SK-N-MC (cell line): Measurements from ENCODE around the gene CRISPLD2.
"Not testable (repeated sequence)": the region's sequence is repeated elsewhere in the genome, so short reads cannot be mapped to it uniquely, and the experiment has no call there.

Source experiments
- DNase-seq: peaks from one replicate; pipeline ENCODE4 v3.0.0-alpha.2; 2011; ENCODE audit warnings: low read depth, low spot score
- H3K27ac ChIP-seq: fragments of 200-600 bp; sonication (generic); 2 replicates; pipeline ENCODE4 v1.5.1; 2016; ENCODE audit warnings: mixed run types
- H3K36me3 ChIP-seq: fragments of 200-600 bp; sonication (generic); 2 replicates; pipeline ENCODE4 v1.6.1; 2017; ENCODE audit warnings: antibody characterized with exemption, low read length, mixed read lengths; ENCODE audit not compliant: insufficient read depth
- H3K4me3 ChIP-seq: fragments of 200-600 bp; sonication (generic); 2 replicates; pipeline ENCODE4 v1.5.1; 2016
- H3K9ac ChIP-seq: fragments of 200-600 bp; sonication (generic); 2 replicates; pipeline ENCODE4 v1.8.0; 2017; ENCODE audit warnings: mixed run types, mixed read lengths; ENCODE audit not compliant: insufficient read length
- H3K9me3 ChIP-seq: fragments of 200-600 bp; sonication (generic); 2 replicates; pipeline ENCODE4 v1.6.1; 2017; ENCODE audit warnings: low read depth, mild to moderate bottlenecking, antibody characterized with exemption, low read length, moderate library complexity, mixed read lengths
- EZH2 ChIP-seq: fragments of 200-600 bp; sonication (generic); IDR thresholded peaks from one replicate; pipeline ENCODE4 v1.6.1; 2017; ENCODE audit warnings: antibody characterized with exemption
- FOXP2 ChIP-seq: optimal IDR thresholded peaks from 2 replicates; pipeline ENCODE3; 2011; ENCODE audit warnings: mild to moderate bottlenecking, moderate library complexity; ENCODE audit not compliant: insufficient read depth; ENCODE audit errors: extremely low read length, control extremely low read depth
- POLR2AphosphoS5 ChIP-seq: IDR thresholded peaks from 2 replicates; pipeline ENCODE4 v1.6.1; 2012; ENCODE audit warnings: mild to moderate bottlenecking, low read depth, low read length, borderline replicate concordance

The CRISPLD2 gene

DNA sequence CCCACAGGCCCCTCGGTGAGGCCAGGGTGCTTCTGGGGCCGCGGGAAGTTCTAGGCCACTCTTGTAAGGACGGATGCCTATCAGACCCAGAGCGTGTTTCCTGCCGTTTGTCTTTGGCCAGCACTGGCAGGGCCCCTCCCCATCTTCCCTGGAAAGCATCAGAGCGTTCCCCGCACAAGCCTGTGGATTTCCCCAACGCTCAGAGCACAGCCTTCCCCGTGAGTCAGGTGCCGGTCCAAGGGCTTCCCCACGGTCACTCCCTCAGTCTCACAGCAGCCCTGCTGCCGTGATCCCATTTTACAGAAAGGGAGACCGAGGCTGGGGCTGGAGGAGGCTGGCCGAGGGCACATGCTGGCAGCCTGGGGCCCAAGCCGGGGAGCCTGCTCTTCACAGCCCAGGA, 33.7 kb downstream of the CRISPLD2 start:
- no peak overlapping the region for H3K4me3 ChIP-seq
- no peak for TF ChIP-seq POLR2AphosphoS5
- no peak for TF ChIP-seq FOXP2
- no peak for TF ChIP-seq EZH2

DNA sequence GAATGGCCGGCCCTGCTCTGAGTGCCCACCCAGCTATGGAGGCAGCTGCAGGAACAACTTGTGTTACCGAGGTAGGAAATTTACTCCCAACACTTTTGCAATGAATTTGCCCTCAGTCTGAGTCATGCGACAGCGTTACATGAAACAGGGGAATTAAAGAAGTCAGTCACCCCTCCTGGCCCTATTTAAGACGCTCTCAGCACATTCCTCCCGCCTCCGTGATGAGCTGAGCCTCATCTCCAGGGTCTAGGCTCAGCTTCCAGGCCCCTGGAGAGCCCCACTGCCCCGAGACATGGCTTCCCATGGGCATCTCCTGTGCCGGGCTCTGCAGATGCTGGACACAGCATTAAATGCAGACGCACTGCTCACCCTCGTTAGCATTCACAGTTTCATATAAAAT, 35.0 kb downstream of the CRISPLD2 start:
- H3K27ac ChIP-seq: no peak overlapping the region
- no peak for DNase-seq
- no peak overlapping the region for H3K4me3 ChIP-seq
- TF ChIP-seq EZH2: no peak
- H3K36me3 ChIP-seq: no peaks in the 10 kb centered on the region
- no peaks in the 10 kb centered on the region for H3K9me3 ChIP-seq
- H3K9ac ChIP-seq: no peak overlapping the region

More for the DNA sequence above, 33.7 kb downstream of the CRISPLD2 start:
- Histone ChIP-seq H3K27ac (no peak overlapping the region), H3K36me3 (no peaks in the 10 kb centered on the region), H3K9ac (no peak overlapping the region), H3K9me3 (no peaks in the 10 kb centered on the region)
- DNase-seq: no peak

DNA sequence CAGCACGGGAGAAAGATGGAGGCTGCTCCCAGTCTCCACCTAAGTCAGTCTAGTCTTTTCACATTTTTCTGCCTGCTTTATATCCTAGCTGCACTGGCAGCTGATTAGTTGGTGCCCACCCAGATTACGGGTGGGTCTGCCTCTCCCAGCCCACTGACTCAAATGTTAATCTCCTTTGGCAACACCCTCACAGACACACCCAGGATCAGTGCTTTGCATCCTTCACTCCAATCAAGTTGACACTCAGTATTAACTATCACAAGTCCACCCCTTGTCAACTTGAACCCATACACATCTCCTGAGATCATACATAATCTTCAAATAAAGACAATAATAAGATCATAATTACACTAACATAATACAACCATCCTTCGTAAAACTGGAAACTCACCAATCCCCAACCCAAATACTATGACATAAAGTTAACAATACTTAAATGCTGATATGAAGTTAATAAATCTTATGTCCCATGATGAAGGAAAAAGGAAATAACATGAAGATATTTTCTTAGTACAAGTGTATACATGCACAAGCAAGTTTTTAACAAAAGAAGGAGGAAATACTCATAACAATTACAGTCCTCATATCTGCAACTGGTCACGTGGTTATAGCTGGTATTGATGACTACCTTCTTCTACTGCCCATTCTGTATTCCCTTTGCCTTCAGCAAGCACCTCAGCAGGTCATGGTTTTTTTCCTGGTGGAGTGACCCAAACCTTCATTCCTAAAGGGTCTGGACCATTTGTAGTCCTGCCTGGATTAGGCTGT, 35.8 kb downstream of the CRISPLD2 start:
- not testable (repeated sequence) for H3K36me3 ChIP-seq, H3K4me3 ChIP-seq, DNase-seq

DNA sequence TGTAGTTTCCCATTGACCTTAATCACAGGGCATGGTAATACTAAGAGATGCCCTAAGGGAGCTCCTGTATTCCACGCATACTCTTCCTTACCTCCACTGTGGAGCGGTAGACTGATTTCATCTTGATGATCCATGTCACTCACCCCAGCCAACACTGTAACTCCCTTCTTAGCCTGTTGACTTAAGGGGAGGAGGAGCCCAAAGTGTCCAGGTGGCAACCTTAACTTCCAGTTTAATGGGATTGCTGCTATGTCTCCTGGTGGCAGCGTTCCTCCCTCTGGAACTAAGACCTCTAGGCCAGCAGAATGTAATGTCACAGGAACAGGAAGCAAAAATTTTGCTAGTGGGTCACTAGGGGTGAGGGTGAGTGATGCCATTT, 36.4 kb downstream of the CRISPLD2 start:
- not testable (repeated sequence) for H3K9ac ChIP-seq, DNase-seq, H3K9me3 ChIP-seq, H3K4me3 ChIP-seq, H3K36me3 ChIP-seq, H3K27ac ChIP-seq

More for the DNA sequence above, 35.8 kb downstream of the CRISPLD2 start:
- not testable (repeated sequence) for H3K9ac ChIP-seq, H3K27ac ChIP-seq, H3K9me3 ChIP-seq

DNA sequence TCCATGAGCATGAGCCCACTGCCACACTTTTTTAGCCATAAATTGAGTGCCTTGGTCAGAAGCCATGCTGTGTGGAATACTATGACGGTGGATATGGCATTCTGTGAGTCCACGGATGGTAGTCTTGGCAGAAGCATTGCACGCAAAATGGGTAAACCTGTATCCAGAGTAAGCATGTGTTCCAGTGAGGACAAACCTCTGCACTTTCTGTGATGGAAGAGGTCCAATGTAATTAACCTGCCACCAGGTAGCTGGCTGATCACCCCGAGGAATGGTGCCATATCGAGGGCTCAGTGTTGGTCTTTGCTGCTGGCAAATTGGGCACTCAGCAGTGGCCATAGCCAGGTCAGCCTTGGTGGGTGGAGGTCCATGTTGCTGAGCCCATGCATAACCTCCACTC, 37.0 kb downstream of the CRISPLD2 start:
- H3K4me3 ChIP-seq, DNase-seq, H3K36me3 ChIP-seq, H3K9me3 ChIP-seq, H3K27ac ChIP-seq, H3K9ac ChIP-seq: not testable (repeated sequence)

DNA sequence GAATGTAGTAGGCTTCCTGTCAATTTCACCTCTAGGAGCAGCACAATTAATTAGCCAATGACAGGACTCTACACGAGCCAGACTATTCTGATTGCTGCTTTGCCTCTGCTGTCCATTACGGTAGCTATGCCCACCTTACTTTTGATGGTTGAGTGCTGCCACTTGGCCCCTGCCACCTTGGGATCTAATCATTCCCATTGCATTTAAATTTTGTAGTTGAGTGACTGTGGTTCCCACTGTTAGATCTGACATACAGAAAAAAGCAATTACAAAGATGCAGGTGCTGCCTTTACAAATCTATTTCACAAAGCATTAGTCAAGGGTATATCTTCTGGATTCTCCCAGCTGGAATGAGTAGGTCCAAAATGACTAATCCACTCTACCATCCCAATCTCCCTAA, 39.9 kb downstream of the CRISPLD2 start:
- Histone ChIP-seq H3K4me3 (no peak overlapping the region), H3K9ac (no peak overlapping the region), H3K27ac (no peak overlapping the region), H3K9me3 (no peaks in the 10 kb centered on the region), H3K36me3 (no peaks in the 10 kb centered on the region)
- TF ChIP-seq POLR2AphosphoS5: no peak
- TF ChIP-seq FOXP2: no peak
- TF ChIP-seq EZH2: no peak
- DNase-seq: no peak

DNA sequence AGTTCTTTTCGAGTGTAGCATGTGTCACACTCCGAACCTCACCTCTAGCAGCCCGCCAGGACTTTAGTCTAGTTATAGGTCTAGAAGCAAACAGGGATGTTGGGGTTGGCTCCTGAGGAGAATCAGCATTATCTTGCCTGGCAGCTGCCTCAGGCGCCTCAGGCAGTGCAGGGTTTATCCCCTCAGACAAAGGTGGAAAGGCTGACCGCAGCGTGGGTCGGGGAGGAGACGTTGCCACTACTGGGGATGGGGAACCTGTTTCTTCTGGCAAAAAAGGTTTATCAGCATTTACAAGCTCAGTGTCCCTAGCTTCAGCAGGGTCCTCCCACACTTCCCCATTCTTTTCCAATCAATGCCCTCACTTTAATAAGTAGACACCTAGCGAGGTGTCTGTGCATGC, 40.6 kb downstream of the CRISPLD2 start:
- no peaks in the 10 kb centered on the region for H3K36me3 ChIP-seq
- TF ChIP-seq POLR2AphosphoS5 (no peak), EZH2 (no peak), FOXP2 (no peak)
- no peaks in the 10 kb centered on the region for H3K9me3 ChIP-seq
- no peak for DNase-seq
- H3K4me3 ChIP-seq: no peak overlapping the region
- H3K9ac ChIP-seq: no peak overlapping the region
- H3K27ac ChIP-seq: no peak overlapping the region

DNA sequence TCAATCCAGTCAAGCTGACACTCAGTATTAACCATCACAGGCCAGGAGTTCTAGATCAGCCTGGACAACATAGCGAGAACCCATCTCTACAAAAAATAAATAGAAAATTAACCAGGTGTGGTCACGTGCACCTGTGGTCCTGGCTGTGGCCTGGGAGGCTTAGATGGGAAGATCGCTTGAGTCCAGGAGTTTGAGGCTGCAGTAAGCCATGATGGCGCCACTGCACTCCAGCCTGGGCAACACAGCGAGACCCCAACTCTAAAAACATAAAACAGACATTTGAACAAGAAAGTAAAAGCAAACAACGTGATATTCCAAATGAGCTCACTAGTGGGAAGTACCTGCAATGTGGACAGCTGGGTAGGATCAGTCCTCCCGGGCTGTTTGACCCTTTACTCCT, 41.9 kb downstream of the CRISPLD2 start:
- TF ChIP-seq EZH2: no peak
- no peak for TF ChIP-seq FOXP2
- no peak for TF ChIP-seq POLR2AphosphoS5
- no peaks in the 10 kb centered on the region for H3K36me3 ChIP-seq

DNA sequence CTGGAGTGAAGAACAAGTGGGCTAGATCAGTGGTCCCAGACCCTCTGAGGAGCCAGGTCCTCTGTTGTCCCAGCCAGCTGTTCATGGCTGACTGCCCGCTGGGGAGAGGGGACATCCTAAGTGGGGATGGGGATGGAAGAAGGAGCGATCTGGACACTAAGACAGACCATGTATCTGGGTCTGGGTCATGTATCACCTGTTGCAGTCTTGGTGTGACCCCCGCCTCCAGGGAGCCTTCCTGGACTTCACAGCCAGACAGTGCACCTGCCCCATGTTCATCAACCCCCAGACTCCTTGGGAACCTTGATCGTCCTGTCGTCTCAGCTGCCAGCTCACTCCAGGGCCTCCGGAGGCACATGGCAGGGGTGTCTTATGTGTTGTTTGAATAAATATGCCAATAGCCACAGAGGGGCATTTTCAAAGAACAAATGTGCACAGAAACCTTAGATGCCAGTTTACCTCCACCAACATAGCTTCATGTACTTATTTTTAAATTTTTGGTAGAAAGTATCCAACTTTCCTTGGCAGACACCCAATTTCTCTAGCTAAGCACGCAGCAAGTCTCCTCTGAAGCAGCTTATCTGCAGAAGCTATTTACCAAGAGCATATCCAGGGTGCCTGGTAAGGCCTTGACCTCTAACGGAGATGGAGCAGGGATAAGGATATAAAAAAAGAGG, 43.2 kb downstream of the CRISPLD2 start:
- Histone ChIP-seq H3K4me3 (no peak overlapping the region), H3K36me3 (no peaks in the 10 kb centered on the region), H3K27ac (no peak overlapping the region), H3K9me3 (no peaks in the 10 kb centered on the region), H3K9ac (no peak overlapping the region)
- DNase-seq: no peak
- TF ChIP-seq POLR2AphosphoS5 (no peak), FOXP2 (no peak), EZH2 (no peak)

More for the DNA sequence above, 41.9 kb downstream of the CRISPLD2 start:
- no peaks in the 10 kb centered on the region for H3K9me3 ChIP-seq
- H3K9ac ChIP-seq: no peak overlapping the region
- no peak for DNase-seq
- H3K4me3 ChIP-seq: no peak overlapping the region
- H3K27ac ChIP-seq: no peak overlapping the region
